Testis (tissue), 3 donors: ENCODE measurements around the gene ARMH4. TPM values are rescaled to one million over a fixed set of nuclear protein-coding genes. Genes with fewer than 3 reads are reported as not detected.

ENCODE experiments used
- DNase-seq: peaks from one replicate; pipeline ENCODE4 v3.0.0-alpha.2; 2019
- H3K27ac ChIP-seq, 2 donors: fragments of 200-600 bp; sonication (generic); one replicate each; pipeline ENCODE4 v1.5.1; 2019
- H3K27me3 ChIP-seq: fragments of 200-600 bp; sonication (generic); one replicate; pipeline ENCODE4 v1.5.1; 2019
- H3K36me3 ChIP-seq: fragments of 200-600 bp; sonication (generic); one replicate; pipeline ENCODE4 v1.5.1; 2017; ENCODE audit warnings: low read depth; ENCODE audit errors: missing control alignments
- H3K4me1 ChIP-seq: fragments of 200-600 bp; sonication (generic); one replicate; pipeline ENCODE4 v1.5.1; 2019
- H3K4me3 ChIP-seq, 2 donors: fragments of 200-600 bp; sonication (generic); one replicate each; pipeline ENCODE4 v1.5.1; 2017 to 2019
- H3K9me3 ChIP-seq: fragments of 200-600 bp; sonication (generic); one replicate; pipeline ENCODE4 v1.5.1; 2017
- POLR2A ChIP-seq: fragments of 450-650 bp; IDR thresholded peaks from one replicate; pipeline ENCODE4 v1.6.1; 2017; ENCODE audit warnings: antibody characterized with exemption, mild to moderate bottlenecking, moderate library complexity
- WGBS, 2 donors: methylation state at CpG; one replicate each; pipeline ENCODE4 v1.1.5; 2018; 5-methylcytosine and 5-hydroxymethylcytosine counted together
- intact Hi-C: fragments of 100-400 bp; cut with DNase I; formaldehyde crosslinking; loops from one replicate; pipeline ENCODE4 v1.15.1; 2023; ENCODE audit warnings: low total_unique reads
- polyA plus RNA-seq: library from polyadenylated mRNA; stranded (reverse); fragments of 350-450 nt; fragmentation: Illumina TruSeq; extraction: RNeasy Lipid Tissue Mini Kit (QIAGEN cat#74804); gene quantifications from one replicate; pipeline ENCODE4 v1.2.3, GENCODE V29; 2014; ENCODE audit warnings: low read depth, low replicate concordance; ENCODE audit not compliant: insufficient read depth
- total RNA-seq, 2 donors: library from RNA; depleted of rRNA; stranded (reverse); fragments of >200 nt; gene quantifications; one replicate each; pipeline ENCODE4 v1.2.3, GENCODE V29; 2016
- TF ChIP-seq, protein P1 (sequence below), 3 experiments: fragments of 450-650 bp in 2 of 3; fragments of 200-600 bp in 1 of 3; sonication (generic) in 1 of 3; IDR thresholded peaks; one replicate each; pipeline ENCODE4 v1.5.1; 2016 to 2019; ENCODE audit warnings: antibody characterized with exemption in 3 of 3, mild to moderate bottlenecking in 2 of 3, moderate library complexity in 1 of 3

The ARMH4 gene
- total and polyA plus RNA-seq, 3 donors from 2014 or later: 13.5 to 65.8 (median 38.7) TPM

GRCh38 chr14:58082491-58083098 lies 69.4 kb downstream of the ARMH4 start:
- Histone ChIP-seq H3K27me3 (no peaks in the 10 kb centered on the region), H3K9me3 (no peaks in the 10 kb centered on the region), H3K36me3 (no peaks in the 10 kb centered on the region), H3K4me3 (no peak overlapping the region), H3K4me1 (no peaks in the 10 kb centered on the region), H3K27ac (no peak overlapping the region)
- TF ChIP-seq POLR2A: no peak
- TF ChIP-seq, protein P1, sequence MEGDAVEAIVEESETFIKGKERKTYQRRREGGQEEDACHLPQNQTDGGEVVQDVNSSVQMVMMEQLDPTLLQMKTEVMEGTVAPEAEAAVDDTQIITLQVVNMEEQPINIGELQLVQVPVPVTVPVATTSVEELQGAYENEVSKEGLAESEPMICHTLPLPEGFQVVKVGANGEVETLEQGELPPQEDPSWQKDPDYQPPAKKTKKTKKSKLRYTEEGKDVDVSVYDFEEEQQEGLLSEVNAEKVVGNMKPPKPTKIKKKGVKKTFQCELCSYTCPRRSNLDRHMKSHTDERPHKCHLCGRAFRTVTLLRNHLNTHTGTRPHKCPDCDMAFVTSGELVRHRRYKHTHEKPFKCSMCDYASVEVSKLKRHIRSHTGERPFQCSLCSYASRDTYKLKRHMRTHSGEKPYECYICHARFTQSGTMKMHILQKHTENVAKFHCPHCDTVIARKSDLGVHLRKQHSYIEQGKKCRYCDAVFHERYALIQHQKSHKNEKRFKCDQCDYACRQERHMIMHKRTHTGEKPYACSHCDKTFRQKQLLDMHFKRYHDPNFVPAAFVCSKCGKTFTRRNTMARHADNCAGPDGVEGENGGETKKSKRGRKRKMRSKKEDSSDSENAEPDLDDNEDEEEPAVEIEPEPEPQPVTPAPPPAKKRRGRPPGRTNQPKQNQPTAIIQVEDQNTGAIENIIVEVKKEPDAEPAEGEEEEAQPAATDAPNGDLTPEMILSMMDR (IDR thresholded peaks at IDR 0.05): no peak
- no peak for DNase-seq
- 22 to 43% methylated on average over 1 of the region's 1 CpG for WGBS, 2 donors
- intact Hi-C loops: no loop called here

DNA sequence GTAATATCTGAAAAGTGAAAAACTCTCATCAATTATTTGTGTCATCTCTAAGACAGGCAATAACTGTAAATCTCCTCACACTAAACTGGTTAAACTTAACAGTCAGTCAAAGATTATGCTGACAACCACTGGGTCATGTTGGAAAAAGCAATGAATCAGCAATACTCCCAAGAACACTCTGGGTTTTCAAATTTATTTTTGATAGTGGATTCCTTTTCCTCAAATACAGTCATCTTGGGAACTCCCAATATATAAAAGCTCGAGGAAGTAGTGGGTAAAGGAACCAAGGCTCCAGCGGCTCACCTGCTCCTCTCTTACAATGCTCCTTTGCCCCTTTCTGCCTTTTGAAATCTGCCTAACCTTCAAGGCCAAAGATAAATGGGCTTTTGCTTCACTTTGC lies 70.0 kb downstream of the ARMH4 start:
- no peaks in the 10 kb centered on the region for H3K36me3 ChIP-seq
- intact Hi-C loops: no loop called here
- H3K4me1 ChIP-seq: no peaks in the 10 kb centered on the region
- TF ChIP-seq, protein P1 (IDR thresholded peaks at IDR 0.05): no peak
- no peak for TF ChIP-seq POLR2A
- H3K9me3 ChIP-seq: no peaks in the 10 kb centered on the region
- H3K27me3 ChIP-seq: no peaks in the 10 kb centered on the region
- no peak overlapping the region for H3K27ac ChIP-seq
- WGBS, 2 donors: 85 to 91% methylated on average over 2 of the region's 2 CpGs
- no peak overlapping the region for H3K4me3 ChIP-seq
- no peak for DNase-seq

DNA sequence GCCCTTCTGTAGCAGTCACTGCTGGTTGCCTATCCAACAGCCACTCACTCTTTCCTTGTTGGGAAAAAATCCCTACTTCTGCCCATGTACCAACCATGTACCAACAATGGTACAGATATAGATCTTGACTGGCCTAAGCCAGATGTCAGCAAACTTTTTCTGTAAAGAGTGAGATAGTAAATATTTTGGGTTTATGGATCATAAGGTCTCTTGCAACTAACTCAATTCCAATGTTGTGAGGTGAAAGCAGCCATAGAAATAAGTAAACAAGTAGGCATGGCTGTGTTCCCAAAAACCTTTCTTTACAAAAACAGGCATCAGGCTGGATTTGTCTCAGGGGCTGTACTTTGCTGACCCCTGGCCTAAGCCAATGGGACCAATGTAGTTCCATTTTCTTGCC lies 73.5 kb downstream of the ARMH4 start:
- intact Hi-C loops: no loop called here
- no peak for DNase-seq
- Histone ChIP-seq H3K4me3 (no peak overlapping the region), H3K9me3 (no peaks in the 10 kb centered on the region), H3K36me3 (no peaks in the 10 kb centered on the region), H3K27me3 (no peaks in the 10 kb centered on the region), H3K27ac (no peak overlapping the region), H3K4me1 (no peaks in the 10 kb centered on the region)
- TF ChIP-seq, protein P1 (IDR thresholded peaks at IDR 0.05): no peak
- TF ChIP-seq POLR2A: no peak

- no peak for DNase-seq
- intact Hi-C loops: no loop called here
Measured at GRCh38 chr14:58078068-58078467, 73.9 kb downstream of the ARMH4 start.

GRCh38 chr14:58077621-58078020 lies 74.4 kb downstream of the ARMH4 start:
- no peak for DNase-seq
- intact Hi-C loops: no loop called here

More at GRCh38 chr14:58078068-58078467, 73.9 kb downstream of the ARMH4 start:
- H3K27me3 ChIP-seq: no peaks in the 10 kb centered on the region
- no peak for TF ChIP-seq POLR2A
- TF ChIP-seq, protein P1 (IDR thresholded peaks at IDR 0.05): no peak
- no peaks in the 10 kb centered on the region for H3K4me1 ChIP-seq
- H3K27ac ChIP-seq: no peak overlapping the region
- H3K9me3 ChIP-seq: no peaks in the 10 kb centered on the region
- no peaks in the 10 kb centered on the region for H3K36me3 ChIP-seq
- H3K4me3 ChIP-seq: no peak overlapping the region

More at GRCh38 chr14:58077621-58078020, 74.4 kb downstream of the ARMH4 start:
- WGBS, 2 donors: 48 to 64% methylated on average over 1 of the region's 1 CpG
- no peaks in the 10 kb centered on the region for H3K36me3 ChIP-seq
- H3K4me1 ChIP-seq: no peaks in the 10 kb centered on the region
- H3K9me3 ChIP-seq: no peaks in the 10 kb centered on the region
- H3K4me3 ChIP-seq: no peak overlapping the region
- no peaks in the 10 kb centered on the region for H3K27me3 ChIP-seq
- H3K27ac ChIP-seq: no peak overlapping the region
- no peak for TF ChIP-seq POLR2A
- TF ChIP-seq, protein P1 (IDR thresholded peaks at IDR 0.05): no peak
